Measurements from ENCODE around the gene DEDD.

- TF ChIP-seq POLR2A (IDR thresholded peaks at IDR 0.05) (no peak), EP300 (IDR thresholded peaks at IDR 0.05) (no peak)
- TF ChIP-seq, protein P1, sequence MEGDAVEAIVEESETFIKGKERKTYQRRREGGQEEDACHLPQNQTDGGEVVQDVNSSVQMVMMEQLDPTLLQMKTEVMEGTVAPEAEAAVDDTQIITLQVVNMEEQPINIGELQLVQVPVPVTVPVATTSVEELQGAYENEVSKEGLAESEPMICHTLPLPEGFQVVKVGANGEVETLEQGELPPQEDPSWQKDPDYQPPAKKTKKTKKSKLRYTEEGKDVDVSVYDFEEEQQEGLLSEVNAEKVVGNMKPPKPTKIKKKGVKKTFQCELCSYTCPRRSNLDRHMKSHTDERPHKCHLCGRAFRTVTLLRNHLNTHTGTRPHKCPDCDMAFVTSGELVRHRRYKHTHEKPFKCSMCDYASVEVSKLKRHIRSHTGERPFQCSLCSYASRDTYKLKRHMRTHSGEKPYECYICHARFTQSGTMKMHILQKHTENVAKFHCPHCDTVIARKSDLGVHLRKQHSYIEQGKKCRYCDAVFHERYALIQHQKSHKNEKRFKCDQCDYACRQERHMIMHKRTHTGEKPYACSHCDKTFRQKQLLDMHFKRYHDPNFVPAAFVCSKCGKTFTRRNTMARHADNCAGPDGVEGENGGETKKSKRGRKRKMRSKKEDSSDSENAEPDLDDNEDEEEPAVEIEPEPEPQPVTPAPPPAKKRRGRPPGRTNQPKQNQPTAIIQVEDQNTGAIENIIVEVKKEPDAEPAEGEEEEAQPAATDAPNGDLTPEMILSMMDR (IDR thresholded peaks at IDR 0.05) = no peak
Measured at GRCh38 chr1:161084597-161084988, 47.9 kb downstream of the DEDD start.

All from suprapubic skin (tissue), 3 donors.